Progenitor cell of endocrine pancreas (in vitro differentiated cells): ENCODE data around the gene MFSD2B. TPM values are rescaled to one million over a fixed set of nuclear protein-coding genes. Genes with fewer than 3 reads are reported as not detected.
A peak's percentile ranks its signal among the peaks of the same experiment; 100 is the strongest.

Source experiments
- DNase-seq: peaks from one replicate; pipeline ENCODE4 v3.0.0; 2021; ENCODE audit warnings: low spot score; ENCODE audit not compliant: unreplicated experiment
- H3K27ac Mint-ChIP-seq: 2 replicates; pipeline ENCODE4 v1.8.0; 2021; ENCODE audit warnings: mild to moderate bottlenecking, moderate library complexity, mixed read lengths
- H3K27me3 Mint-ChIP-seq: 2 replicates; pipeline ENCODE4 v1.8.0; 2021; ENCODE audit warnings: mixed read lengths
- H3K36me3 Mint-ChIP-seq: 2 replicates; pipeline ENCODE4 v1.8.0; 2022; ENCODE audit warnings: mixed read lengths; ENCODE audit not compliant: insufficient read depth
- H3K4me1 Mint-ChIP-seq: 2 replicates; pipeline ENCODE4 v1.8.0; 2021; ENCODE audit warnings: low read depth, mixed read lengths
- H3K4me3 Mint-ChIP-seq: 2 replicates; pipeline ENCODE4 v1.8.0; 2021; ENCODE audit warnings: low read depth, mild to moderate bottlenecking, moderate library complexity, mixed read lengths
- H3K9me3 Mint-ChIP-seq: 2 replicates; pipeline ENCODE4 v1.8.0; 2021; ENCODE audit warnings: low read depth, mixed read lengths
- CTCF ChIP-seq: fragments of 200-600 bp; sonication (generic); IDR thresholded peaks from one replicate; pipeline ENCODE4 v1.5.0; 2021; ENCODE audit warnings: antibody characterized with exemption, mild to moderate bottlenecking; ENCODE audit not compliant: unreplicated experiment
- total RNA-seq: library from RNA; stranded (reverse); gene quantifications from 2 replicates; pipeline ENCODE4 v1.2.1, GENCODE V29; 2021

The MFSD2B gene
- total RNA-seq, 1 donor from 2014 or later: 1.2 TPM

- no peaks in the 10 kb centered on the region for H3K4me1 Mint-ChIP-seq
- H3K9me3 Mint-ChIP-seq: no peaks in the 10 kb centered on the region
- H3K4me3 Mint-ChIP-seq: no peak overlapping the region
- no peak for DNase-seq
- no peak for TF ChIP-seq CTCF
- H3K27me3 Mint-ChIP-seq: no peaks in the 10 kb centered on the region
- peaks cover 2% of the 10 kb centered on the region for H3K36me3 Mint-ChIP-seq
- H3K27ac Mint-ChIP-seq: no peak overlapping the region
Observed at GRCh38 chr2:24020244-24020643, 10.4 kb downstream of the MFSD2B start.

GRCh38 chr2:24021122-24021998 is 11.5 kb downstream of the MFSD2B start:
- Mint-ChIP-seq H3K36me3 (peaks cover 2% of the 10 kb centered on the region), H3K9me3 (no peaks in the 10 kb centered on the region), H3K4me3 (no peak overlapping the region), H3K4me1 (no peaks in the 10 kb centered on the region), H3K27ac (no peak overlapping the region), H3K27me3 (no peaks in the 10 kb centered on the region)
- no peak for DNase-seq
- peak; percentile 39 for TF ChIP-seq CTCF

- no peak for TF ChIP-seq CTCF
- Mint-ChIP-seq H3K27ac (no peak overlapping the region), H3K36me3 (peaks cover 3% of the 10 kb centered on the region), H3K27me3 (no peaks in the 10 kb centered on the region), H3K9me3 (no peaks in the 10 kb centered on the region), H3K4me3 (no peak overlapping the region), H3K4me1 (no peaks in the 10 kb centered on the region)
- no peak for DNase-seq
Observed at GRCh38 chr2:24022324-24022974, 12.6 kb downstream of the MFSD2B start.

GRCh38 chr2:24022975-24023575 is 13.2 kb downstream of the MFSD2B start:
- H3K9me3 Mint-ChIP-seq: no peaks in the 10 kb centered on the region
- no peak for TF ChIP-seq CTCF
- no peak for DNase-seq
- no peaks in the 10 kb centered on the region for H3K4me1 Mint-ChIP-seq
- H3K4me3 Mint-ChIP-seq: no peak overlapping the region
- no peaks in the 10 kb centered on the region for H3K27me3 Mint-ChIP-seq
- peaks cover 4% of the 10 kb centered on the region for H3K36me3 Mint-ChIP-seq
- no peak overlapping the region for H3K27ac Mint-ChIP-seq

- H3K4me1 Mint-ChIP-seq: no peaks in the 10 kb centered on the region
- no peak overlapping the region for H3K27ac Mint-ChIP-seq
Observed at GRCh38 chr2:24024018-24024417, 14.1 kb downstream of the MFSD2B start.

More at GRCh38 chr2:24024018-24024417, 14.1 kb downstream of the MFSD2B start:
- peak; percentile 39 for TF ChIP-seq CTCF
- H3K9me3 Mint-ChIP-seq: no peaks in the 10 kb centered on the region
- H3K4me3 Mint-ChIP-seq: no peak overlapping the region
- no peak for DNase-seq
- peaks cover 6% of the 10 kb centered on the region for H3K36me3 Mint-ChIP-seq
- H3K27me3 Mint-ChIP-seq: no peaks in the 10 kb centered on the region
